GM23248 (cell line): ENCODE results near the gene PCMT1.

Source experiments
- EZH2 ChIP-seq: fragments of 200-600 bp; sonication (generic); IDR thresholded peaks from 2 replicates; pipeline ENCODE4 v1.6.1; 2018; ENCODE audit warnings: antibody characterized with exemption, mild to moderate bottlenecking; ENCODE audit not compliant: insufficient read depth, poor library complexity, severe bottlenecking
- EZH2phosphoT487 ChIP-seq: fragments of 200-600 bp; sonication (generic); IDR thresholded peaks from 2 replicates; pipeline ENCODE4 v1.6.1; 2018; ENCODE audit warnings: antibody characterized with exemption, moderate library complexity, mild to moderate bottlenecking, low read depth; ENCODE audit not compliant: insufficient read depth

DNA sequence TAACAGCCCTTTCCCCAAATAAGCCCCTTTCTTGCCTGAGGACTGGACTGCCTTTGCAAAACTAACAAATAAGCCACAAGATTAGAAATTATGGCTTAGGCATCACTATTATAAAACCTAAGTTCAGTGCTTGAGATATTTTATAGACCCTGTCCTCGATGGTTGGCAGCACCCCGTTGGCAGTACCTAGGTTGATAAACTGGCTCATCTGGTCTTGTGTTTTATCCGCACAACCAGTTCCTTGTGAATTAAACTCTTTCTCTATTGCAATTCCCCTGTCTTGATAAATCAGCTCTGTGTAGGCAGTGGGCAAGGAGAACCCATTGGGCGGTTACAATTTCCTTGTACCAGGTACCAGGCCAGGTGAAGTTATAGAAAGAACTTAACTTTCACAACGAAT is 108.0 kb downstream of the PCMT1 start:
- TF ChIP-seq EZH2: no peak
- TF ChIP-seq EZH2phosphoT487: no peak
